Urinary bladder (tissue), 2 donors: ENCODE measurements around the gene DBNDD1. TPM values are rescaled to one million over a fixed set of nuclear protein-coding genes. Genes with fewer than 3 reads are reported as not detected.

ENCODE experiments used
- polyA plus RNA-seq: library from polyadenylated mRNA; stranded (reverse); fragments of 200-250 nt; gene quantifications from one replicate; pipeline ENCODE4 v1.2.3, GENCODE V29; 2013
- total RNA-seq: library from RNA; depleted of rRNA; stranded (reverse); fragments of >200 nt; gene quantifications from one replicate; pipeline ENCODE4 v1.2.3, GENCODE V29; 2014
- donor health status: healthy.

DBNDD1 gene
- total and polyA plus RNA-seq, 2 donors, result 0.26 to 1.4 TPM

Other genes starting within 250 kb of the DBNDD1 start
- 9.6 TPM for gene FANCA, start 202.8 kb downstream of the DBNDD1 start, total RNA-seq
- 1.7 TPM for gene FANCA, start 202.8 kb downstream of the DBNDD1 start, polyA plus RNA-seq
- gene SPIRE2, start 191.0 kb downstream of the DBNDD1 start, total RNA-seq, result 5.4 TPM
- gene SPIRE2, start 191.0 kb downstream of the DBNDD1 start, polyA plus RNA-seq, result 6.4 TPM
- 107 TPM for gene TCF25, start 145.9 kb downstream of the DBNDD1 start, total RNA-seq
- gene TCF25, start 145.9 kb downstream of the DBNDD1 start, polyA plus RNA-seq, result 128 TPM
- 3.8 TPM for gene MC1R, start 100.6 kb downstream of the DBNDD1 start, total RNA-seq
- 7.0 TPM for gene MC1R, start 100.6 kb downstream of the DBNDD1 start, polyA plus RNA-seq
- 28.0 TPM for gene TUBB3, start 96.1 kb downstream of the DBNDD1 start, total RNA-seq
- gene TUBB3, start 96.1 kb downstream of the DBNDD1 start, polyA plus RNA-seq, result 16.1 TPM
- 27.5 TPM for gene DEF8, start 70.7 kb downstream of the DBNDD1 start, total RNA-seq
- 84.4 TPM for gene DEF8, start 70.7 kb downstream of the DBNDD1 start, polyA plus RNA-seq
- not detected for gene PRDM7, start 57.9 kb upstream of the DBNDD1 start, total RNA-seq
- gene PRDM7, start 57.9 kb upstream of the DBNDD1 start, polyA plus RNA-seq, result not detected